IPS-18a (cell line): ENCODE results near the gene THNSL1.
"Not testable (repeated sequence)": the region's sequence is repeated elsewhere in the genome, so short reads cannot be mapped to it uniquely, and the experiment has no call there.

Experiments
- H3K27ac ChIP-seq: one replicate; pipeline ENCODE4 v1.5.1; 2013; ENCODE audit warnings: low read length
- H3K27me3 ChIP-seq: one replicate; pipeline ENCODE4 v1.6.1; 2013; ENCODE audit warnings: mild to moderate bottlenecking, low read length; ENCODE audit not compliant: control insufficient read depth, insufficient read depth
- H3K36me3 ChIP-seq: one replicate; pipeline ENCODE4 v1.6.1; 2013; ENCODE audit warnings: low read depth, low read length; ENCODE audit not compliant: control insufficient read depth
- H3K4me1 ChIP-seq: one replicate; pipeline ENCODE4 v1.6.1; 2013; ENCODE audit warnings: low read depth, low read length; ENCODE audit not compliant: control insufficient read depth
- H3K4me3 ChIP-seq: one replicate; pipeline ENCODE4 v1.5.1; 2013; ENCODE audit warnings: low read length
- H3K9ac ChIP-seq: one replicate; pipeline ENCODE4 v1.6.1; 2013; ENCODE audit warnings: mild to moderate bottlenecking, low read length, moderate library complexity
- H3K9me3 ChIP-seq: one replicate; pipeline ENCODE4 v1.6.1; 2013; ENCODE audit warnings: low read depth, low read length; ENCODE audit not compliant: control insufficient read depth

Gene THNSL1

DNA sequence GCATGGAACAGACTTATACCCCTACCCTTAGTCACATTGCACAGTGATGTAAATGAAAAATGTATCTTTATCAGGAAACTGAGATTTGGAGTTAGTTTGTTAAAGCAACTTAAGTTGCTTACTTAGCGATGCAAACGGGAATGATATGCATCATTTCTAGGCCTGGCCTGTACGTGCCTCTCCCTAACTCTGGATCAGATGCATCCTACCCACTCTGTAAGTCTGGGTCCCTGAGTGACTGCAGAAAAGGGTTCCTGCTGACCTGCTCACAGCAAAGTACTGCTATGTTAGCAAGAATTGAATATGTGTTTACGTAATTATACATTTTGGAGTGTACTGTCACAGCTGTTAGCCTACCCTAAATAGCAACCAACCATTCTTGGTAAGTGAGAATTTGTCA is 33.3 kb upstream of the THNSL1 start:
- H3K36me3 ChIP-seq = no peaks in the 10 kb centered on the region

DNA sequence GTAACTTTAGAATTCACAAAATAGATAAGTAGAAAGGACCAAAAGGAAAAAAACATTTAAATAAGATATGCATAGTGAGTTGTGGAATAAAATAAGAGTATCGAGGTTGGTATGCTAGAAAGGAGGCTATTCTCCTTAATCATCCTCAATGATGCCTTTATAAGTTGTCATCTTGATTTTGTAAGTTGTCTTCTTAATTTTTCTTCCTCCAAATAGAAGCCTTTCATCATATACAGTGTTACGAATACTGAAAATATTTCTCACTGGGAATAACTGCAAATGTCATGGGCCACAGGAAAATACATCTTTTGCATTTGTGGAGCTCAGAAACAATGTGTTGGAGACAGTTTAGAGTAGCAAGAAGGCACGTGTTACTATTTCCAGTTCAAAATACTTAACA is 32.5 kb upstream of the THNSL1 start:
- H3K36me3 ChIP-seq = no peaks in the 10 kb centered on the region
- no peaks in the 10 kb centered on the region for H3K4me1 ChIP-seq
- H3K9ac ChIP-seq = no peak overlapping the region
- no peaks in the 10 kb centered on the region for H3K9me3 ChIP-seq
- H3K4me3 ChIP-seq = no peak overlapping the region
- H3K27me3 ChIP-seq = no peaks in the 10 kb centered on the region
- no peak overlapping the region for H3K27ac ChIP-seq

More for the DNA sequence above, 33.3 kb upstream of the THNSL1 start:
- Histone ChIP-seq H3K27me3 (no peaks in the 10 kb centered on the region), H3K4me3 (no peak overlapping the region), H3K9ac (no peak overlapping the region), H3K27ac (no peak overlapping the region), H3K9me3 (no peaks in the 10 kb centered on the region), H3K4me1 (no peaks in the 10 kb centered on the region)

DNA sequence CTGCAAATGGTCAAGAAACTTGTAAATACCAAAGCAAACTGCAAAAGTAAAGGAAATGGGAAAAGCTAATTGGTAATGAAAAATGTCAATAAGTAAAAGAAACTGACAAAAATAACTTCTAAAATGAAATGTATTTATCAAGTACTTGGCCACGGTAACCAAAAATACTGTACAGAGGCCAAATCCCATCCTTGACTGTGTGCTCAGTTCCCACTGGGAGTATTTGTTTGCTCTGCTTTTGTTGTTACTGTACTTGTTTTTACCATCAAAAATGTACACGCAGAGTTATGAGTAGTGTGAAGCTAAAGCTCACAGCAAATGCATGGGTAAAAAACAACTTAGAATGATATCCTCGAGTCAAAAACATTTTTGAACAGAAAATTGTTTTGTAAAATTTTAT is 31.5 kb upstream of the THNSL1 start:
- H3K9me3 ChIP-seq = no peaks in the 10 kb centered on the region
- no peak overlapping the region for H3K9ac ChIP-seq

DNA sequence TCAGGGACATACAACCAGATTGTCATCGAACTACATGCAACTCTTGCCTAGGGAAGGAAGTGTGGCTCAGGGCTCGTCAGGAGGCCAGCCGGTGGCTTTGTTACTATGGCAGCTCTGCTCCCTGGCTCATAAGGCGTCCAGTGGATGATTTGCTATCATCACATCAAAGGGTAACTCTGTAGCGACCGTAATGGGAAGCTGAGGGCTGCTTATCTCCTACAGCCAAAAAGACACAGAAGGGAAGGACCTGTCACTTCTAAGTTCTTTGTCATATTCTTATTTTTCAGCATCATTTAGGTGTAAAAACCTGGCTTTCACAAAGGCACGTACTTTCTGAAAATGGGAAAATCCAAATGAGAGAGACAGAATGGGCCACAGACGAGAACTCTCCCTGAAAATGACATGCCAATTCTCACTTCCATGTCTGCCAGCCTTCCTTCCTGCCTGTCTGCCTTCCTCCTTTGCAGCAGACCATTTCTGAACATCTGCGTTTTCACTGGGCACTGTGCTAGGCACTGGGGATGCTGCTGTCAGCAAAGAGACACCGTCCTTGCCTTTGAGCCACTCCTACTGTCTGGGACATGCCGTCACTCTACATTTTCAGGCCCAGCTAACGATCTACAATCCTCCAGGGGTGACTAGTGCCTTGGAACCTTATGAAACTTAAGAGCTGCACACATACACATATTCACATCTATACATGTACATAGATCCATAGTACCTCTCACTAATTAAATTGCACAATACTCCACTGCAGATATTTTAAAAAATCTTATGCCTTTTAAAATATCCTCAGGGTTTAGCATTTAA is 27.4 kb upstream of the THNSL1 start:
- Histone ChIP-seq H3K9me3 (no peaks in the 10 kb centered on the region), H3K36me3 (no peaks in the 10 kb centered on the region), H3K4me3 (no peak overlapping the region), H3K9ac (no peak overlapping the region), H3K27me3 (no peaks in the 10 kb centered on the region), H3K27ac (no peak overlapping the region), H3K4me1 (no peaks in the 10 kb centered on the region)

More for the DNA sequence above, 31.5 kb upstream of the THNSL1 start:
- no peaks in the 10 kb centered on the region for H3K4me1 ChIP-seq
- no peak overlapping the region for H3K4me3 ChIP-seq
- H3K27me3 ChIP-seq = no peaks in the 10 kb centered on the region
- H3K36me3 ChIP-seq = no peaks in the 10 kb centered on the region
- no peak overlapping the region for H3K27ac ChIP-seq

DNA sequence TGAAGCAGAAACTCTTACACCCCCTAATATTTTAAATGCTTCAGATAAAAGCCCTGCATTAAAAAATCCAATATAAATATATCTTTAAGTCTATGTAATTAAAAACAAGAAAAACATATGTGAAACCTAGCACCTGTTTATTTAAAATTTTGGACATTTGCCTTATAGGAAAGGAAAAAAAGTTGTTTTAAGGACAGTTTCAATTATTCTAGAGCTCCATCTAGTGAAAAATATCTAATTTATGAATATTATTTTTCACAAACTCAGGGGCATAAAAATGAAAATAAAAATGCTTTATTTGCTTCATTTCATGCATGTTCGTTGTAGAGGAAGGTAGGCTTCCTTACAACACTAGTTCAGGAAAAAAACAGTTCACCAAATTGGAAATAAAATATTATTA is 26.5 kb upstream of the THNSL1 start:
- Histone ChIP-seq H3K4me1 (no peaks in the 10 kb centered on the region), H3K27me3 (no peaks in the 10 kb centered on the region), H3K9ac (no peak overlapping the region), H3K36me3 (no peaks in the 10 kb centered on the region), H3K9me3 (no peaks in the 10 kb centered on the region), H3K4me3 (no peak overlapping the region), H3K27ac (no peak overlapping the region)

DNA sequence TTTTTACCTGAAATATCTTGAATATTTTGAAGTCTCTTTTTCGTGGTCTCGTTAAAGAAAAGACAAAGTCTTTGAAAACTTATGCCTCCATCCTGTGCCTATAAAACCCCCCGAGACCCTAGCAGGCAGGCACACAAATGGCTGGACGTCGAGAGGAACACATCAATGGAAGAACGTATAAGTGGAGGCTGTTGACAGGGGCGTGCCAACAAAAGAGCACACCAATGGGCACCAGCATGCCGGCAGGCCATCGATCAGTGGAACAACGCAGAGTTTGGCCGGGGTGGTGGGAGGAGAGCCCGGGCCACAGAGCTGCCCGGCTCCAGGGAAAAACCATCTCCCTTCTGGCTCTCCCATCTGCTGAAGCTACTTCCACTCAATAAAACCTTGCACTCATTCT is 25.1 kb upstream of the THNSL1 start:
- Histone ChIP-seq H3K4me1 (no peaks in the 10 kb centered on the region), H3K36me3 (no peaks in the 10 kb centered on the region), H3K27ac (no peak overlapping the region), H3K9ac (no peak overlapping the region), H3K4me3 (no peak overlapping the region), H3K27me3 (no peaks in the 10 kb centered on the region), H3K9me3 (no peaks in the 10 kb centered on the region)

DNA sequence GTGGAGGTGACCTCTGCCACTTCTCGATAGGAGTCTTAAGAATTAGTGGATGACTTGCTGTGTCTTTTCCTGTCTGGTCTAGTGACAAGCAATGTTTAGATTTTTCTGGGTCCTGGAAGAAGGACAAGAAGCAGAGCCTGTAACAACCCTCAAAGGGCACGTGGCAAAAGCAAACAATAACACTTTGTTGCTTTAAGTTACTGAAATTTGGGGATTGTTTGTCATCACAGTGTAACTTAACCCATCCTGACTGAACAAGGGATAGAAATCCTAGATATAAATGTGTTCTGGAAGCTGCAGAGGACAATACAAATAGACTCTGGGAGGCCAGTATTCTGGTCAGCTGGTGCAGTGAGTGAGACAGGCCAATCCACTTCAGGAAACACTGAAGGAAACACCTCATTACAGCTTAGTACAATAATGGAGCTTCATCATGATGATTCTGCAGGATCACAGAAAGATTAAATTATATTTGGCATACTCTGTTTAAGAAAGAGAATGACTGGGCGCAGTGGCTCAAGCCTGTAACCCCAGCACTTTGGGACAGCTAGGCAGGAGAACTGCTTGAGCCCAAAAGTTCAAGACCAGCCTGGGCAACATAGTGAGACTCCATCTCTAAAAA is 23.8 kb upstream of the THNSL1 start:
- no peak overlapping the region for H3K4me3 ChIP-seq
- H3K36me3 ChIP-seq = no peaks in the 10 kb centered on the region
- H3K4me1 ChIP-seq = no peaks in the 10 kb centered on the region
- H3K9me3 ChIP-seq = no peaks in the 10 kb centered on the region
- H3K27me3 ChIP-seq = no peaks in the 10 kb centered on the region
- H3K9ac ChIP-seq = no peak overlapping the region
- H3K27ac ChIP-seq = no peak overlapping the region

DNA sequence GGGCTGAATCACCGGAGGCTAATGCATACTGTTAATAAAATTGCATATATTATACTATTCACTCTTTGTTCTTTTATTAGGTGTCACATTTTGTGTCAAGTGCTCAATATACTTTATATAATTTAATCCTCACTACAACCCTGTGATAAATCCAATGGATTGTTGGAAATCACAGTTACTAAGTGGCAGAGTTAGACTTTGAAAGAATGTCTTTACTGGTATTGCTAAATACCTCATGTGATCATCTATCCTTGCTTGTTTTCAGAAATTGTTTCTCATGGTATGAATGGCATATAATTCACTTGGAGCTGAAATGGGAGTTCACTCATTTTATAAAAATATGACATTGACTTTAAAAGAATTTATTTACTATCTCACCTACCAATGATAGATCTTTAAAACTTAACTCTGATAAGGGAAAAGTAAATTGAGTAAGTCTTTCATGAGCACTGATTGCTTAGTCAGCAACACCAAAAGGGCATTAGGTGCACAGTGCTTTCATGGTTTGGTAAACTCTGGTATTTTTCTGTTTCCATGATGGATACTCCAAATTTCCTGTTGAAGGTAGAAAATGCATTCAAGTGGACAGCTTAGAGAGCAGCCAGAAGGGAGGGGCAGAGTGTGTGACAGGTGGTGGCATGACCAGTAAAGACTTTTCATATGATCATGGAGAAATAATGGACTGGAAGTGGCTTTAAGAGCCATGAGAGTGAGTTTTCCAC is 23.0 kb upstream of the THNSL1 start:
- Histone ChIP-seq H3K4me1 (no peaks in the 10 kb centered on the region), H3K36me3 (no peaks in the 10 kb centered on the region), H3K4me3 (no peak overlapping the region), H3K9me3 (no peaks in the 10 kb centered on the region), H3K9ac (no peak overlapping the region), H3K27ac (no peak overlapping the region), H3K27me3 (no peaks in the 10 kb centered on the region)

DNA sequence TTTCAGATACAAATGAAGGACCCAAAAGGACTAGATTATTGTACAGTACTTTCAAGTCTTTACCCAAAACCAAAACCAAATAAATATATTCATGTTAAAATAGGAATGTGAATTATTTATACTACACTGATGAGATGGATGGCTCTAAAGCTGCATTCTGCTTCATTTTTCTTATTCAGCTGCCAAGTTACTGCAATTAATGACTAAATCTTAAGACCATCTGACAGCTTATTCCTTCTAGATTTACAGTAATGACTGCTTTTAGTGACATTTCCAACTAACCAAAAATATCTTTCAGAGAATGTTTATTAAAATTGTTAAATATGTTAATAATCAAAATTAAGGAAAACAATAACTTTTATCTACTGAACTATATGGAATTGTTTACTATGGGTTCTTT is 21.3 kb upstream of the THNSL1 start:
- Histone ChIP-seq H3K9ac (no peak overlapping the region), H3K4me1 (no peaks in the 10 kb centered on the region), H3K9me3 (no peaks in the 10 kb centered on the region), H3K36me3 (no peaks in the 10 kb centered on the region), H3K4me3 (no peak overlapping the region), H3K27me3 (no peaks in the 10 kb centered on the region), H3K27ac (no peak overlapping the region)

DNA sequence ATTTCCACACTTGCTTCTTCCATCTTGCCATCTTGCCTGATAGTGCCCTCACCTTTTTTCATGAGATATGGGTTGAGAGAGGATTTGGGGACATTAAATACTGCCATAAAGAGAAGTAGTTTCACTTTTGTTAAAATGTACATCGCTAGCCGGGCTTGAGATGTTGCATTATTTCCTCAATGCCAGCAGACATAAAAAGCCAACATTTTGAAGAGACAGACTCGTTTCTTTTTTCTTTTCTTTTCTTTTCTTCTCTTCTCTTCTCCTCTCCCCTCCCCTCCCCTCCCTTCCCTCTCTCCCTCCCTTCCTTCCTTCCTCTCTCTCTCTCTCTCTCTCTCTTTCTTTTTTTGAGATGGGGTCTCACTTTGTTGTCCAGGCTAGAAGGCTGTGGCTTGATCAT is 18.4 kb upstream of the THNSL1 start:
- Histone ChIP-seq H3K4me3 (no peak overlapping the region), H3K36me3 (no peaks in the 10 kb centered on the region), H3K27me3 (no peaks in the 10 kb centered on the region), H3K9me3 (no peaks in the 10 kb centered on the region), H3K4me1 (no peaks in the 10 kb centered on the region), H3K9ac (no peak overlapping the region), H3K27ac (no peak overlapping the region)

DNA sequence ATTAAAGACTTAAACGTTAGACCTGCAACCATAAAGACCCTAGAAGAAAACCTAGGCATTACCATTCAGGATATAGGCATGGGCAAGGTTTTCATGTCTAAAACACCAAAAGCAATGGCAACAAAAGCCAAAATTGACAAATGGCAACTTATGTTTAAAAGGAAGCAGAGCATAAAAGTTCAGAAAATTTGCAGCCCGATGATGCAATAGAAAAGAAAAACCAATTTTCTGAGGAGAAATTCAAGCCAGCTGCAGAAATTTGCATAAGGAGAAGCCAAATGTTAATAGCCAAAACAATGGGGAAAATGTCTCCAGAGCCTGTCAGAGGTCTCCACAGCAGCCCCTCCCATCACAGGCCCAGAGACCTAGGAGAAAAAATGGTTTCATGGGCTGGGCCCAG is 4.8 kb upstream of the THNSL1 start:
- not testable (repeated sequence) for H3K4me3 ChIP-seq, H3K36me3 ChIP-seq, H3K27ac ChIP-seq, H3K9me3 ChIP-seq, H3K4me1 ChIP-seq, H3K27me3 ChIP-seq, H3K9ac ChIP-seq
